SK-N-SH (cell line): ENCODE results near the gene RBM12.

Experiments
- EP300 ChIP-seq, 2 experiments: IDR thresholded peaks; 2 replicates each; pipeline versions ENCODE4 v1.4.0 to v1.6.1; 2012; ENCODE audit warnings: borderline replicate concordance in 1 of 2, low read depth in 1 of 2, low read length in 1 of 2
- RAD21 ChIP-seq: IDR thresholded peaks from 2 replicates; pipeline ENCODE4 v1.6.1; 2012; ENCODE audit warnings: mild to moderate bottlenecking, low read length
- REST ChIP-seq: IDR thresholded peaks from 2 replicates; pipeline ENCODE4 v1.6.1; 2012; ENCODE audit warnings: mild to moderate bottlenecking, low read depth, low read length, moderate library complexity

- no peak for TF ChIP-seq RAD21
- no peak for TF ChIP-seq EP300 (IDR thresholded peaks at IDR 0.05; ENCODE audit: borderline replicate concordance in 1 of 2, low read depth in 1 of 2, low read length in 1 of 2)
- no peak for TF ChIP-seq REST
Observed at GRCh38 chr20:35654415-35654814, 10.3 kb downstream of the RBM12 start.
